HEK293T (cell line): Measurements from ENCODE around the gene DHH.

Experiments
- ELF4 ChIP-seq: fragments of 450-650 bp; IDR thresholded peaks from 2 replicates; pipeline ENCODE4 v1.6.1; 2017; ENCODE audit warnings: antibody characterized with exemption
- FOXM1 ChIP-seq: fragments of 450-650 bp; IDR thresholded peaks from 2 replicates; pipeline ENCODE4 v1.6.1; 2017; ENCODE audit warnings: mild to moderate bottlenecking, borderline replicate concordance
- SP1 ChIP-seq: fragments of 450-650 bp; IDR thresholded peaks from 2 replicates; pipeline ENCODE4 v1.6.1; 2017
- ZNF384 ChIP-seq: fragments of 450-650 bp; IDR thresholded peaks from 2 replicates; pipeline ENCODE4 v1.6.1; 2016

- TF ChIP-seq FOXM1, result no peak
- TF ChIP-seq ZNF384, result no peak
- TF ChIP-seq SP1, result no peak
- no peak for TF ChIP-seq ELF4
These were observed 54.2 kb downstream of the DHH start for GRCh38 chr12:49040364-49040855.
